HG02642 (cell line): ENCODE measurements around the gene PRF1.
"Not testable (repeated sequence)": the region's sequence is repeated elsewhere in the genome, so short reads cannot be mapped to it uniquely, and the experiment has no call there.

Source experiments
- ATAC-seq: cut with Tn5 transposase; IDR thresholded peaks from one replicate; pipeline ENCODE4 v1.9.1; 2021; ENCODE audit warnings: mild to moderate bottlenecking; ENCODE audit not compliant: unreplicated experiment, poor library complexity

Gene PRF1

GRCh38 chr10:70618663-70619062 lies 16.1 kb upstream of the PRF1 start:
- no peak for ATAC-seq

GRCh38 chr10:70617798-70618568 lies 15.4 kb upstream of the PRF1 start:
- no peak for ATAC-seq

- no peak for ATAC-seq
These were observed 14.2 kb upstream of the PRF1 start for GRCh38 chr10:70616761-70617160.

- no peak for ATAC-seq
These were observed 13.4 kb upstream of the PRF1 start for GRCh38 chr10:70615784-70616522.

- ATAC-seq = no peak
These were observed 12.7 kb upstream of the PRF1 start for GRCh38 chr10:70615211-70615610.

GRCh38 chr10:70614364-70614763 lies 11.8 kb upstream of the PRF1 start:
- not testable (repeated sequence) for ATAC-seq

- no peak for ATAC-seq
These were observed 11.4 kb upstream of the PRF1 start for GRCh38 chr10:70613941-70614340.

- no peak for ATAC-seq
These were observed 5.4 kb upstream of the PRF1 start for GRCh38 chr10:70607936-70608335.

GRCh38 chr10:70605161-70605560 lies 2.6 kb upstream of the PRF1 start:
- no peak for ATAC-seq

- no peak for ATAC-seq
These were observed 1.6 kb upstream of the PRF1 start for GRCh38 chr10:70604106-70604505.

GRCh38 chr10:70603449-70603801 lies 884 bp upstream of the PRF1 start:
- ATAC-seq = no peak

GRCh38 chr10:70601746-70602145 lies 795 bp downstream of the PRF1 start:
- no peak for ATAC-seq

- ATAC-seq = no peak
These were observed 1.8 kb downstream of the PRF1 start for GRCh38 chr10:70600512-70601395.

GRCh38 chr10:70599791-70600190 lies 2.8 kb downstream of the PRF1 start:
- no peak for ATAC-seq

- ATAC-seq = no peak
These were observed 3.2 kb downstream of the PRF1 start for GRCh38 chr10:70599319-70599718.

- ATAC-seq = no peak
These were observed 3.7 kb downstream of the PRF1 start for GRCh38 chr10:70598857-70599295.

GRCh38 chr10:70597856-70598815 lies 4.4 kb downstream of the PRF1 start:
- ATAC-seq = no peak

- ATAC-seq = no peak
These were observed 5.4 kb downstream of the PRF1 start for GRCh38 chr10:70596860-70597809.
